Measurements from ENCODE around the gene KDM4B. TPM values are rescaled to one million over a fixed set of nuclear protein-coding genes. Genes with fewer than 3 reads are reported as not detected.

The KDM4B gene
- total RNA-seq, 1 donor from 2014 or later: 30.9 TPM

DNA sequence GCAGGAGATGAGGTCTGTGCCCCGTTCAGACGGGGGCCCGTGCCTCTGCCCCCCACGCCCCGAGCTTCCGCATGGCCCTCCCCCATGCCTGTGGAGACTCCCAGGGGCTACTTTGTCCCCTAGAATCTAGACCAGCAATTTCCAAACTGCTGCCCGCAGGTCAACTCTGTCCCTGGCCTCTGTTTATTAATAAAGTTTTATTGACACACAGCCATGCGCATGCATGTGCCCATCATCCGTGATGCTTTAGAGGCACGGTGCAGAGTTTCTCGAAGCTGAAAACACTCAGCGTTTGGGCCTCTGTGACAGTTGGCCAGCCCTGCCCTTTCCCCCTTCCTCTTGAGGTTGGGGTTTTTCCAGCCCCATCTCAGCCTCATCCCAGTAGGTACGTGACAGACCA, 140.0 kb downstream of the KDM4B start:
- DNase-seq: no peak

DNA sequence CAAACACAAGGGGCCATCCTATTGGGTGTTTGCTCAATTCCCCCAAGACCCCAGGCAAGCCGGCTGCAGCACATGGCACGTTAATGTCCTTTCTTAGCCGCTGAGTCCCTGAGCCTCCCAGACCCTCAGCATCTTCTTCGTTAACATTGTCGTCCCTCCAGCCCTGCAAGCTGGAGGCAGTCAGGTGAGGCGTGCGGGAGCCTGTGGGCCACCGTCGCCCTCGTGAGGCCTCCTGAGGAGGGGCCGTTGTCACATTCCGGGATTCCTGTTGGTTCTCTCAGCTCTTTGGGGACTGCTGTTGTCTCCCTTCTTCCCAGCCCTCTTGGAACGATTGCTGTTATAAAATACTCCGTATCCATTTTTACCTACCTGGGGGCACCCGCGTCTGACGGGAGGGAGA, 140.6 kb downstream of the KDM4B start:
- DNase-seq: no peak

DNA sequence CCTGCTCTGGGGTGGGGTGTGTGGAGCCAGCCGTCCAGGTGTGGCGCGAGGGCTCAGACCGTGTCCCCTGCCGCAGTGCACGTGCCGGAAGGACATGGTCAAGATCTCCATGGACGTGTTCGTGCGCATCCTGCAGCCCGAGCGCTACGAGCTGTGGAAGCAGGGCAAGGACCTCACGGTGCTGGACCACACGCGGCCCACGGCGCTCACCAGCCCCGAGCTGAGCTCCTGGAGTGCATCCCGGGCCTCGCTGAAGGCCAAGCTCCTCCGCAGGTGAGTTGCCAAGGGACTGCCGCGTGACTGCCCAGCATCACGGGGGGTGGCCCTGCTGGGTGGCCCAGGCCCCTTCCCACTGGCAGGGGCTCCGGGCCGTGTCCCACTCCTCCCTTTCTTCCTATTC, 141.6 kb downstream of the KDM4B start:
- no peak for DNase-seq

DNA sequence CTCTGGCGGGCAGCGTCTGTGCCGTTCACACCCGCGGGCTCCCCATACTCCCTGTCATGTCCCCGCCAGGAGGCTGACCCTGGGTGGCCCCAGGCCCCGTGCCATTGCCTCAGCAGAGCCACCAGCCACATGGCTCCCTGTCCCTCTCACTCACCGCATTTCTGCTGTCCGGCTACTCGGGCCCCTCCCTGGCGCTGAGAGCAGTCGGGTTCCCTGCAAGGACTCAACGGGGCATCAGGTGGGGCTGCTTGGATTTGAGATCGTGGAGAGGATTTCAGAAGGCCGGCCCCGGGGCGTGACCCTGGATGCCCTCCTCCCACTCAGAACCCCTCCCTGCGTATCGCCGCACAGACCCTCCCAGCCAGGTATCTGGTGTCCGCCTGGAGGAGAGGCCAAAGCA, 142.1 kb downstream of the KDM4B start:
- no peak for DNase-seq

DNA sequence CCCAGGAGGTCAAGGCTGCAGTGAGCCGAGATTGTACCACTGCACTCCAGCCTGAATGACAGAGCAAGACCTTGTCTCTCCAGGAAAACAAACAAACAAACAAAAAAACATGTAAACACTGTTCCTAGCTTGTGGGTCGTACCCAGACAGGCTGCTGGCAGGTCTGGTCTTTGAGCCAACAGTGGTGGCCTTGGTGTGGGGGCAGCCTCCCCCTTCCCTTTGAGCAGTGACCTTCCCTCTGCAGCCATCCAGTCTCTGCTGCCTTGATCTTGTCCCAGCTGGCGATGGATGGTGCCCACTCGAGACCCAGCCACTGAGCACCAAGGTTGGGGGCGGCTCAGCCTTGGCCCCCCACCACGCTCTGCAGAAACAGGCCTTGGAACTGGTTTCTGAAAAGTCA, 143.3 kb downstream of the KDM4B start:
- no peak for DNase-seq

DNA sequence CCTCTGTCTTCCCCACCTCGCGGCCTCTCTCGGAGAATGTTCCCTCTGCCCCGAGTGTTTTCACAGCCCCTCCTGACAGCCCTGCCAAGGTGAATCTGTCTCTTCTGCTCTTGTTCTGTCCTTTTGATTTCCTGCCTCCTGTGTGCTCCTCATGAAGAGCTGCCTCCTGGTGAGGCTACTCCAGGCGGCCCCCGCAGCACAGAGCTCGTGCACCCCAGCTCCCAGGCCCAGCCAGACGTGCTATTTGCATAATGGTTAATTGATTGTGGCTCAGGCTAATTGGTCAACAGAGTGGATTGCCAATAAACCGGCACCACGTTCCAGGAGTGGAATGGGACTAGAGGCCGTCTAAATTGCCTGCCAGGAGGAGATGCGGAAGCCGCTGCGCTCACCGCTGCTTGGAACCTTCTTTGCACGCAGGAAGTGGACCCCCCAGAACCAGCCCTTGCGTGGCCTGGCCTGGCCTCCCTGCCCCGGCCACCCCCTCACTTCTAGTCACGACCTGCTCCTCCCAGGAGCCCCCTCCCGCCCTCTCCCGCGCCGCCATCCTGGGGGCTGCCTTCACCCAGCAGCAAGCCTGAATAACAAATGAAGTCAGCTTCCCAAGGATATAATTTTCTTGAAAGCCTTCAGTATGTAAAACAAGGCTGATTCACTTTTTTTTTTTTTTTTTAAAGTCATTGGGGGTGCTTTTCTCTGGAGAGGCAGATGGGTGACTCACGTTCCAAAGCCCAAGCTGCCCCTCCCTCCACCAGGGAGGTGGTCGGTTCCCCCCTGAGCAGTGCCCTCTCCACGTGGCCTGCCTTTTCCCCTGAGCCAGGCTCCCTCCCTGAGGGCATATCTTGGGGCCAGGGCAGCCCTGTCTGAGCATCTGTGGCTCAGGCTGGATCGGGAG, 144.0 kb downstream of the KDM4B start:
- no peak for DNase-seq

DNA sequence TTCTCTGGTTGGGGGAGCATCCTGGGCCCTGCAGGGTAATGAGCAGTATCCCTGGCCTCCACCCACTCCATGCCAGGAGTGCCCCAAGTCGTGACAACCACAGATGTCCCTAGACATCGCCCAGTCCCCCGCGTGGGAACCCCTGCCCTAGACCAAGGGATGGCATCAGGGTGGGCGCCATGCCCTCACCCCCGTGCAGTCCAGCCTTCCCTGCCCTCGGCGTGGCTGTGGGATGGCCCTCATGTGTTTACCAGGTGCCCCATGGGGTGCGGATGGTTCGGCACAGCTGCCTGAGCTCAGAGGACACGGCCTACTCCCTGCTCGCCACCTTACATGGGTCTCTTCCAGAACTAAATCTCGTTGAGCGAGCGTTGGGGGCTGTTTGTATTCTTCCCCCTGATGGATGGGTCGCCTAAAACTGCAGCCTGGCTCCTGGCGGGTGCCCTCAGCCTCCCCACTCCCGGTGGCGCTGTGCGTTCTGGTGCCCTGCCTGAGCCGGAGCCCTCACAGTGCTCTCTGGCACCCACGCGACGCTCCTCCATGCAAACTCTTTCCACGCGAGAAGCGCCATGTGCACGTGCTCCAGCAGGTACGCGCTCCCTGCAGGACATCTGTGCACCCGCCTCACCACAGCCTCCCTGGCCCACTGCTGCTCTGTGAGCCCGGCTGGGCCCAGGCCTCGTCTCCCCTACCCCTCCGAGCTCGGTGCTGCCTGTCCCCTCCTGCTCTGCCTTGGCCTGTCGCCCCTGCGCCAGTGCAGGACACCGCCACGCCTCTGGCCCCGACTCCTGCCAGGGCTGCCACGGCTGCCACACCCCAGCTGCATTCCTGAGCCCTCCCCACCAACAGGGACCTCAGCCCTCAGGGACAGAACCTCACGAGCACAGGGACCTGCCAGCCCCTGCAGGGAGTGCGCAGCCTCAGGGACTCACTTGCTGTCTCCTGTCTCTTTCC, 145.0 kb downstream of the KDM4B start:
- DNase-seq: no peak

DNA sequence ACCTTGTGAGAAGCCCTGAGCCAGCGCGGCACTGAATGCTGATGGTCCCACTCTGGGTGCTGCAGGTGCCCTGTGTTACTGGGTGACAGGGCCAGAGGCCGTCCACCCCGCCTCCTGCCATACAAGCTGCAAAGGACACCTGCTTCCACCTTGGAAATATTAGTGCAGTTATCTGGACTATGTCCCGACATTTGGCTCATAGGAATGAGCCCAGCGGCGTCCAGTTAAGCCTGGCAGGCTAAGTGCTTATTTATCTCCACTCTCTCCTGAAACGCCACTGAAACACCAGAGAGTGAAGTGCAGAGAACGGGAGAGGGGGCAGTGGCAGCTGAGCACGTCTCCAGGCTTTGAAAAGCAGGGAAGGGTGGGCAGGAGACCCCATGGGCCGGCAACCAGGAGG, 145.8 kb downstream of the KDM4B start:
- DNase-seq: no peak

DNA sequence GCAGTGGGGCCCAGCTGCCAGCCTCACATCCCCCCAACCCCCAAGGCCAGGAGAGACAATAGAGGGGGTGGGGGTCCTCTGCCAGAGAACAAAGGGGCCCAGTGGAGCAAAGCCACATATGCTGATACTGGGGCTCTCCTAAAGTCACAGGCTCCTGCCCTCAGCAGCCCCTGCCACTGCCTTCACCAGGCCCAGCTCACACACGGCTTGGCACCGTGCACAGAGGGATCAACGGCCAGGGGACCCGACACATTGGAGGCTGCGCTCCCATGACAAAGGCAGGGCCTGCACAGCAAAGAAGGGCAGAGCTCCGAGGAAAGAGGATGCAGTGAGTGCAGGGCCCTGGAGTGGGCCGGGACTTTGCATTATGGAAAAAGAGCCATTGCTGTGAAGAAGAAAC, 146.4 kb downstream of the KDM4B start:
- no peak for DNase-seq

DNA sequence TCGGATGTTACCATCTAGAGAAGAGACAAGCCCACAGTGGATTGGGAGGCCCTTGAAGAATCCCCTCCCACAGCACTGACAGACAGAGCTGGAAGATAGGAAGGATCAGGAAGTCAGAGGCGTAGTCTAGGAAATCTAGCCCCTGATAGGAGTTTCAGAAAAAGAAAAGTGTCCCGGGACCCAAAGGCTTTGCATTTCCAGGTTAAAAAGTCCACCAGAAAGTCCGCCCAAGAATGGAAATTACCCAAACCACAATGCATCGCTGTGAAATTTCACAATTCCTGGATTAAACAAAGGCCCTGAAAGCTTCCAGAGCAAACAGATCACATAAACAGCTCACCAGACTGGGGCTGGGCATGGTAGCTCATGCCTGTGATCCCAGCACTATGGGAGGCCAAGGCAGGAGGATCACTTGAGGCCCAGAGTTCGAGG, 146.9 kb downstream of the KDM4B start:
- DNase-seq: no peak

DNA sequence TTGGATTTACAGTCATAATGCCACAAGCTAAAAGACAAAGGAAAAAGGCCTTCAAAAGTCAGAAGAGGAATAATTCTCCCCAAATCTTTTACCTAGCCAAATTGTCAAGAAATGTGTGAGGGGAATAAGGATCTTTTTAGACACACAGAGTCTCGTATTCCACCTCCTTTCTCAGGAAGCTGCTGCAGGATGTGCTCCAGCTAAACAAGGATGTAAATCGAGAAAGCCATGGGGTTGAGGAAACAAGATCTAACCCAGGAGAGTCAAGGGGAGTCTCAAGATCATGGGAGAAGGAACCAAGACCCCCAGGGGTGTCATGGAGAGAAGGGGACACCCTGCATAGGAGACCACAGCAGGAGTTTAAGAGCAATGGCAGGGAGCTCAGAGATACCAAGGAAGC, 147.4 kb downstream of the KDM4B start:
- no peak for DNase-seq

DNA sequence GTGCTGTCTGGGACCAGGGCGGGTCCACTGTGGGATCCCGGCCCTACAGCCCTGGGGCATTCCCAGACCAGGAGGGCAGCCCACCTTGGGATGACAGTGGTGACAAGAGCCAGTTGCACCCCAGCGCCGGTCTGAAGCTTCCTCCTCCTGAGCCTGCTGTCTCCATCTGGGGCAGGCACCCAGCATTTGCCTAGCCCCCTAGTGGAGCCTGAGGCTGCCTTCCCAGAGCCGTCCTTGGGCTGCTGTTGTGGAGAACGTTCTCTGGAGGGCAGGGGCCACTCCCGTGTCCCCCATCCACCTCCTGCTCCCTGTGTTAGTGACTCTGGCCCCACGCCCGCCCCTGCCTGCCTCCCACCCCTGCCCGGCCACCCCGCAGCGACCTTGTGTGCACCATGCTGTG, 148.5 kb downstream of the KDM4B start:
- DNase-seq: no peak

DNA sequence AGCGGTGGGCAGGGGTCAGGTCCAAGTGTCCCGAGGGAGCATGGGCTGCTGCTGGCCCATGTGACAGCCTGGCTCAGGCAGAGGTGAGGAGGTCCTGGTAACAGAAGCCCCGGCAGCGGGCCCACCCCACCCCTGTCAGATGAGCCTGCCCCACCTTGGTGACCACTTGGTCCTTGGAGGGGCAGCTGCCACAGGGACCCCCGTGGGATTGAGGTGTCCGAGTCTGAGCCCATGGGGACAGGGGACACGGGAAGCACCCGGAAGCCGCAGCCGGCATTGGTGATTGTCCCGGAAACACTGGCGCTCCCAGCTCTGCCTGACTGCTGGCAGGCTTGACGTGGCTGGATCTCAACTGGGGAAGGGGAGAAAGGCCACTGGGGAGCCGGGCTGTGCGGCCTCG, 149.1 kb downstream of the KDM4B start:
- DNase-seq: no peak

DNA sequence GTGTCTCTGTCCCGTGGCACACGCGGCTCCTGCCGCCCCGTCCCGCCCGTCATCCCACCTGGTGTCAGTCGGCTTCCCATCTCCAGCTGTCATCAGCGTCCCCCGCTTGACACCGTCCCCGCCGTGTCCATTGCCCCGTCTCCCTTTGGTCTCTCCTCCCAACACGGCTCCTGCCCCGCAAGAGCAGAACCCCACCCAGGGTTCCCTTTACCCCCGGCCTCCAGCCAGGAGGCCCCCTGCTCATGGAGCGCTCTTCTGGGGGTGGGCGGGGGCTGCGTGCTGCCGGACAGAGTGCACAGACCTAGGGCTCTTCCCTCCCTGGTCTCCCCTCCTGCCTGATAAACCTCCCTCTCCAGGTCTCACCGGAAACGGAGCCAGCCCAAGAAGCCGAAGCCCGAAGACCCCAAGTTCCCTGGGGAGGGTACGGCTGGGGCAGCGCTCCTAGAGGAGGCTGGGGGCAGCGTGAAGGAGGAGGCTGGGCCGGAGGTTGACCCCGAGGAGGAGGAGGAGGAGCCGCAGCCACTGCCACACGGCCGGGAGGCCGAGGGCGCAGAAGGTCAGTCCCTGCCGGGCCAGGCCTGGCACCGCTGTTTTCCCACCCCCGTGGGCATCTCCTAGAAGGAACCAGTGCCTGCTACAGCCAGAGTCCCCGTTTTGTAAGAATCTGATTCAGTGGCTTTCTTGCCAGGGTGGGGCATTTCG, 150.5 kb downstream of the KDM4B start:
- DNase-seq: no peak

DNA sequence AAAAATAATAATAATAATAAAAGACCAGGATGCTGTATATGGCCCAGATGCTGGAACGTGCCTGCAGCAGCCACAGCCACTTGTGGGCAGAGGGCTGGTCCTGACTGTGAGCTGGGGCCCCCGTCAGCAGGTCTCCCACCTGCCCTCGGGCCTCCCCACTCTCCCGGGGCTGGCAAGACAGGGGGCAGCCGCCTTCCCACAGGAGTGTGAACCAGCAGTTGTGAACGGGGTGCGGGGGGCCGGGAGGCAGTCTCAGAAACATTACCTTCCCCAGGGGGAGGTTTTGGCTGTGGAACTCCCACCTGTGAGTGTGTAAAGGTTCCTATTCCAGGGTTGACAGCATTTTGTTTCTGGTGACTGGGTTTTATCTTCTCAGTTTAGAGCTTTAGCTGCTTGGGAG, 151.4 kb downstream of the KDM4B start:
- DNase-seq: no peak

DNA sequence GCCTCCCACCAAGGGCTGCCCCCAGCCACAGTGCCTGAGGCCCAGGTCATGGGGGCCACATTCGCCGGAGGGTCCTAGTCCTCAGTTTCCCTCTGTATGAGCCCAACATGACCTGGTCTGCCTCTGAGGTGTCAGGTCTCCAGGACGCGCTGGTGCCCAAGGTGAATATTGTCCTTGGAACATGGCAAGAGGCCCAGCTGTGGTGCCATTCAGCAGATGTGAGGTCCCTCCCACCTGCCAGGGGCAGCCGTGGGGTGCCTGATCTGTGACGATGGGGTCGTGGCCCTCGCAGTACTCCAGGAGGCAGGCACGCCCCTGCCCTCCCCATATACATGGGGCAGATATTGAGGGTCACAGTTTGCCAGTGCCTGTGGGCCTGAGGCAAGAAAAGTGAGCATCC, 151.9 kb downstream of the KDM4B start:
- no peak for DNase-seq

DNA sequence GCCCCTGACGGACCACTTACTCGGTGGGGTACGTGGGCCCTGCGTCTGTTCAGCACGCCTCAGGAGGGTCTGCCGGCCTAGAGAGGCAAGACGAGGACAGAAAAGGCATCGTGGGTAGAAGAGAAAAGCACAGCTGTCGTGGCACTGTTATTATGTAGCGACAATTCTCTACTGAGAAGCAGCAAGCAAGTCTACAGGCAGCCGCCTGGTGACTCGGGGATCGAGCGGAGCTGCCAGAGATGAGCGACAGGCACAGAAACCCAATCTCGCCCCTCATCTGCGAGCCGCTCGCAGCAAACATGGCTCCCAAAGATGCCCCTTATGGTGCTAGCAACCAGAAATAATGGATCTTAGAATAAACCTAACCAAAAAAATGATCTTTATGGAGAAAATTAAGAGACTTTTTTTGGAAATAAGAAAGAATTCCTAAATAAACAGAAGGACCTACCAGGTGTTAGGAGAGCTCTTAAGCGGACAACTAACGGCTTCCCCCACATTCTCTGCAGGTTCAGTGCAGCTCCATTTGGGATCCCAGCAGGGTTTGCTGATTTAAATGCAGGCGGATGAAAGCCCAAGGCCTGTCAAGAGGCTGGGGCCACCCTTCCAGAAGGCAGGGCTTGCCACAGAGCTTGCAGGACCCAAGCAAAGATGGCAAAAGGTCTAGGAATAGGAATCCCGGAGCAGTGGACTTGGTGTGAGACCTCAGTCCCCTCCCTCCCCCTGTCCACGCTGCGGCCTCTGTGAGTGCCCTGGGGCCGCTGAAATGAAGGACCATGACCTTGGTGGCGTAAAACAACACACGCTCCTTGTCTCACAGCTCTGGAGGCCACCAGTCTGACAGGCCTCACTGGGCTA, 152.6 kb downstream of the KDM4B start:
- no peak for DNase-seq

DNA sequence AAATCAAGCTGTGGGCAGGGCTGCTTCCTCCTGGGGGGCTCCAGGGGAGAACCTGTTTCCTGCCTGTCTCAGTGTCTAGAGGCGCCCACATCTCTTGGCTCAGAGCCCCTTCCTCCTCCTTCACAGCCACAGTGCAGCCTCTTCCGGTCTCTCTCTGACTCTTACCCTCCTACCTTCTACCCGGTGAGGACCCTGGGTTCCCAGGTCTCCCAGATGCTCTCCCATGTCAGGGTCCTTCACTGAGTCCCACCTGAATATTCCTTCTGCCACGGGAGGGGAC, 153.1 kb downstream of the KDM4B start:
- no peak for DNase-seq

DNA sequence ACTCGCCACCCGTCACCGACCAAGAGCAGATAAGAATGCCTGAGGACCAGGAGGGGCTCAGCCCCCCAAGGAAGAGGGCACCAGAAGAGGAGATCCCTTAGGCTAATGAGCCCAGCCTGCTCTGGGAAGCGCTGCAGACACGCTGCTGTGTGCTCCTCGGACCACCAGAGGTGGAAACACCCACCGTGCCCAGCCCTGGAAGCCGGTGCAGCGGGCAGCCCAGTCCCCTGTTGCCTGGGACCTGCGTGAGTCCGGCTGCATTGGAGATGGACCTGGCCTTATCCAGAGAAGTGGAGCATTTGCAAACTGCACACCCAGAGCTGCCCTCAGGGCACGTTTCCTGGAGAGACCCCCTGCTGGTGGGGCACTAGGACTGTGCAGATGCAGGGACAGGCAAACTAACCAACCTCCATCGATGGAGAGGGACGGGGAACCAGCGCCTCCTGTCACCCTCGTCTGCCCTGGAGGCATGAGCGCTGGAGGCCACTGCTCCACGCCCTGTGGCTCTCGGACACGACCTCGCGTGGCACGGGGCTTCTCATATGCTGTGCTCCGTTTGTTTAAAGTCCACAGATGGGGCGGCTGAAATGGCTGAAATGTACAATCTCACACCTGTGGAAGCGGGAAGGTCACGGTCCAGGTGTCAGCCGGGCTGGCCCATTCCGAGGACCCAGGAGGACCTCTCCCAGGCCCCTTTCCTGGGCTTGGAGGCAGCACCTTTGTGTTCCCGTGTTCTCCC, 153.9 kb downstream of the KDM4B start:
- no peak for DNase-seq

DNA sequence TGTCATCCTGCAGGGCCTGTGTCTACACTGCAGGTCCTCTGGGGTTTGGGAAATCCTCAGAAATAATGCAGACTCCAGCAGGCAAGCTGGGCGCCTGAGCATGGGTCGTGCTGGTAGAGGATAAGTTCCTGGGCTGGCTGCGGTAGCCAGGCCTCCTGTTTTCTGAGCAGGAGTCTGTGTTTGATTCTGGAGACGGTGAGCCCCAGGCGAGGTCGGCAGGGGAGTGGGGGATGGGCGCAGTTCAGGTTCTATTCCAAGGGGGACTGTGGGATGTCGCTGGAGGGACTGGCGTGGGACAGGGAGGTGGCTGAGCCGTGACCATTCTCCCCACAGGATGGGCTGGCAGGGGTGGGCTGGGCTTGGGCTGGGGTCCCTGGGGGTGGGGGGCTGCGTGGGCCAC, 154.7 kb downstream of the KDM4B start:
- no peak for DNase-seq
